ENCODE results near the gene PGS1.

DNA sequence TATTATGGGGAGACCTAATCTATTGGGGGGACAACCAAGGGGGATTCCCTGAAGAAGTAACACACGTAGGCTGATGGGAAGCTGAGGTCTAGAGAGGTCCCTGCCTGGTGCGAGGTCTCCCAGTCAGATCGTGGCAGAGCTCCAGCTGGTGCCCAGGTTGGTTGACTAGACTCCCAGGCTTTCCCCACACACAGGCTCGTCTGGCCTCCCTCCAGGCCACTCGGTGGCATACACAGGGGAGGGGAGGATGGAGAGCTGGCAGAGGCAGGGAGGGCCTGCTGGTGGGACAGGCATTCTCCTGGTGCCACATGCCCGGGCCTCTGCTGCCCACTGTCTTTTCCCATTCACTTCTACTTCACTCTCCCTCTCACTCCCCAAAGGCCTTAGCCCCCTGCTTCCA is 10.1 kb upstream of the PGS1 start:
- TF ChIP-seq RFX5 (IDR thresholded peaks at IDR 0.05; ENCODE audit: borderline replicate concordance, low read depth, low read length) (no peak), POLR2A (IDR thresholded peaks at IDR 0.05; ENCODE audit: control extremely low read depth in 1 of 2, low read depth in 2 of 2, low read length in 2 of 2) (no peak)
